CD4-positive, alpha-beta T cell treated with Interleukin-21 for 1 hour (primary cell): ENCODE data around the gene GRIFIN.

Source experiments
- DNase-seq: peaks from one replicate; pipeline ENCODE4 v3.0.0-alpha.2; 2020

GRIFIN gene

GRCh38 chr7:2497500-2498336 is 21.5 kb upstream of the GRIFIN start:
- DNase-seq: no peak

- no peak for DNase-seq
These were observed 20.9 kb upstream of the GRIFIN start for GRCh38 chr7:2497065-2497464.

- no peak for DNase-seq
These were observed 20.2 kb upstream of the GRIFIN start for GRCh38 chr7:2496375-2496774.

GRCh38 chr7:2495418-2496299 is 19.5 kb upstream of the GRIFIN start:
- no peak for DNase-seq

- DNase-seq: no peak
These were observed 18.3 kb upstream of the GRIFIN start for GRCh38 chr7:2494191-2495130.

- no peak for DNase-seq
These were observed 17.3 kb upstream of the GRIFIN start for GRCh38 chr7:2493205-2494164.

- DNase-seq: no peak
These were observed 15.8 kb upstream of the GRIFIN start for GRCh38 chr7:2492038-2492437.

- DNase-seq: no peak
These were observed 14.0 kb upstream of the GRIFIN start for GRCh38 chr7:2490181-2490651.

- DNase-seq: no peak
These were observed 12.5 kb upstream of the GRIFIN start for GRCh38 chr7:2488681-2489080.

- no peak for DNase-seq
These were observed 12.1 kb upstream of the GRIFIN start for GRCh38 chr7:2488272-2488645.

- DNase-seq: no peak
These were observed 11.5 kb upstream of the GRIFIN start for GRCh38 chr7:2487586-2488271.

GRCh38 chr7:2484868-2485267 is 8.7 kb upstream of the GRIFIN start:
- no peak for DNase-seq

- no peak for DNase-seq
These were observed 7.3 kb upstream of the GRIFIN start for GRCh38 chr7:2483494-2483893.

- no peak for DNase-seq
These were observed 6.7 kb upstream of the GRIFIN start for GRCh38 chr7:2482725-2483451.

GRCh38 chr7:2481195-2481594 is 5.0 kb upstream of the GRIFIN start:
- no peak for DNase-seq

GRCh38 chr7:2480070-2480408 is 3.8 kb upstream of the GRIFIN start:
- no peak for DNase-seq

- no peak for DNase-seq
These were observed 3.3 kb upstream of the GRIFIN start for GRCh38 chr7:2479276-2480069.

GRCh38 chr7:2478800-2479199 is 2.6 kb upstream of the GRIFIN start:
- no peak for DNase-seq

GRCh38 chr7:2478399-2478785 is 2.2 kb upstream of the GRIFIN start:
- DNase-seq: no peak
